Measurements from ENCODE around the gene ARPP21.

The ARPP21 gene

DNA sequence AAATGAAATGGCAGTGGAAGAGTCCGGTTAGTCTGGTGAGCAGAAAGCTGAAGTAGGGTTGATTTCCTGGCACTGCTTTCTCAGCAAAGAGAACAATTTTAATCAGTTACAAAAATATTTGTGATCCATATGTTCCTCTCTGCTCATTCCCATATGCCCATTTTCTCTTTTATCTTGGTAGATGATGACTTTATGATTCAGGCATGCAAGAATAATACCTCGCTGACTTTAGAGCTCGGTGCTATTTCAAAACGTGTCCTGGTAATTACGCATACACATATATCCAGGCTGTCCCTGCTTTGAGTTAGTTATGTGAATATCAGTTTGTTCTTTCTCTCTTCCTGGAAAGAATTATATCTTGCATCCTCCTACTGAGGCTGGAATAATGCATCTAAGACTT is 38.5 kb downstream of the ARPP21 start:
- DNase-seq: no peak

DNA sequence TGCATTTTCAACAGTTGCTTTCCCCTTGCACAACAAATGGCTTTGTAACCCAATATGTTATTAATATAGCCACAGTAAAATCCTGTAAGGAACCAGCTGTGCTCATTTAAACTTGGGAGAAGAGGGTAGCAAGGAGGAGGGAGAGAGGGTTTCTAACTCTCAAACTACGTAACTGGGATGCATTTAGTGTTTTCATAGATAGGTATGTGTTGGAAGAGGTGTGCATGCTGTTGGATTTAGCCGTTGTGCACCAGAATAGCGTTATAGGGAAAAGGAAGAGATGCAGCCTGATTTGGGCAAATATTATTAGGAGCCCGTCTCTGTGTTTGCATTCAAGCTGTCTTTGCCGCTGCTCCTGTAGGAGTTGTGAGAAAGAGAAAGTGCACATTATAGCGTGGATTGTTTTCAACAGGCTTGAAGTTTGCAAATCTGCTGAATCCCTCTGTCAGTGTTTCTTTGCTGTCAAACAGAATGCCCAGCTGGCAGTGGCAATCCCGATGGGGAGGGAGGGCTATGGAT is 39.4 kb downstream of the ARPP21 start:
- DNase-seq: no peak

DNA sequence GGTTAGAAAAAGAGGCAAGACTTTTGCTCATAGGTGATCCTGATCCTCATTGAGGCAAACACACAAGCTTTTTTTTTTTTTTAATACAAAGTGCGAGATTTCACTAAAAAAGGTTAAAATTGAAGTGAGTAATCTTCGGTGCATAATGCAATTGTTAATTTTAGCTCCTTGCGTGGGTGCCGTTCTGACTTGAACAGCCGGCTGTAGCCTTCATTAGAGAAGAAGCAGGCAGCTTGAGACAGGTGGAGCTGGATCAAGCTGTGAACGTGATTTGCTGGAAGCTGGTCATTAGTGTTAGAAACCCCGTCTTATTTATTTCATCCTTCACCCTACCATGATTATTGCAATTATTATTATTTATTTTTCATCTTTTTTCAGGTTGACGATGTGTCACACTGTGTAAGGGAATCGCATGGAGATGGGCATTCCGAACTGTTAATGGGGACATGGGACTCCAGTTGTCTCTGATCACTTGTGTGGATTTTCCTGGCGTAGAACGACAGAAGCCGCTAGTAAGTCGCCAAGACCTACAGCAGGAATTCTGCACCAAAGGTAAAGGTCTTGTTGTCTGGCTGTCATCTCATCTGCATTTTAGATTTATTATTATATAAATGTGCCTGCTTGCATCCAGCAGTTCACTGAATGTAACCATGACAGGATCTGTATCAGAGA is 40.2 kb downstream of the ARPP21 start:
- DNase-seq: no peak

DNA sequence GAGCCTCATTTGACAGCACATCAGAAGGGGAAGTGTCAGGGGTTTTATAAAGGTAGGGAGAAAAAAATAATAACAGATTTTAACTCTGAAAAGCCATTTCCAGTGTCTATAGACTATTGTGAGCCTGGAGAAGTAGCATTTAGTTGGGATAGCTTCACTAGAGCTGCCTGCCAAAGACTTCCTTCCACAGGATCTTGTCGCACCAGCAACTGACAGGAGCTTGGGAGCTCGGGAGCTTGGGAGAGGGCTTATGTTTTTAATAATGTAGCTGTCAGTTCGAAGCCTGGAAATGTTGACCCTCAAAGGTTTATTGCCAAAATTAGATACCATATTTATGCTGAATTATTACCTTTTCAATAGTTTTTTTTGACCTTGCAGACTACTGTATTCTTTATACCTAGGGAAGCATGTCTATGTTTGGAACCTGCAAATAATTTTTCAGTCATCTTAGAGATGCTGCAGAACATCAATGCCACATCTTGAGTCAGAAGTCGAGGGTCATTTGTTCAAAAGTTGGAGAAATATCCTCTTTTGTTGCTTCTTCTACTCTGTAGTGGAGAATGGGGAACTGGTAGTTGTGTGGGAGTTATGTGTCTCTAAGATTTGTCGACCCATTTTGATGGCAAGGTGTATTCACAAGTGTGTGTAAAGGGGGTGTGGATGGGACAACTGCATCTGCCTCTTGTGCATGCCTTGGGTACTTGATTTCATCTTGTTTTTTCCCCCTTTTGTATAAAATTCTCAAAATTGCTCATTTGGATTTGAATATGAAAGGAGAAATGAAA is 41.7 kb downstream of the ARPP21 start:
- no peak for DNase-seq

DNA sequence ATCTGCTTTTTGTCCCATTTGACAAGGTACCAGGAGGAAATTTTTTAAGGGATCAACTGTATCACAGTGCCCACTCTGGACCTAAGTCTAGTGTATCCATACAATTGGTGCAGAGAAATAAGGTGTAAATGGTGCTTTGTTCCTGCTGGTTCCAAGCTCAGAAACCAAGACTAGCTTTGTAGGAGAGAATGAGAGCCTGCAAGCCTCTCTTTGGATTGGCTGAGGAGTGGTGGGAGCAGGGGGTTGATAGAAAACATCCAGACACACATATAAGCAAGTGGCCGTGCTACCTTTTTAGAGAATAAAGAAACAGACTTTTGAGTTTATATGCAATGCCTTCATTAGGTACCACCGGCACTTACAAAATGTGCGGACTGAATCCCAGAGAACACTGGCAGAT is 45.8 kb downstream of the ARPP21 start:
- no peak for DNase-seq

DNA sequence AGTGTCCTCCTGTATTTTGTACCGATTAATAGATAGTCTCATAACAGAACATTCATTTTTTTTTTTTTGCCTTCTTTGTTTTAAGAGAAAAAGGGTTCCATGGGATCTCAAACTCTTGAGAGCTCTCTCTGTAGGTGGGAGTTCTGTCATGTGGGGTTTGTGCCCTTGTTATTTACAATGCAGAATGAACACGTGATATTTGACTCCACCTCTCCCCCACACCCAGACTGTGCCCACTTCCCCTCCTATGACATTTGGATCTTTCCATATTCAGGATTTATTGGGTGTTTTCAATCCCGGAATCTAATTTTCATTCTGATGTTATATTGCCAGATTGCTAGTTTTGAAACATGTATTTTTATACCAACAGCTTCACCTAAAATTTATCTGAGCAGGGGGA is 49.5 kb downstream of the ARPP21 start:
- no peak for DNase-seq

DNA sequence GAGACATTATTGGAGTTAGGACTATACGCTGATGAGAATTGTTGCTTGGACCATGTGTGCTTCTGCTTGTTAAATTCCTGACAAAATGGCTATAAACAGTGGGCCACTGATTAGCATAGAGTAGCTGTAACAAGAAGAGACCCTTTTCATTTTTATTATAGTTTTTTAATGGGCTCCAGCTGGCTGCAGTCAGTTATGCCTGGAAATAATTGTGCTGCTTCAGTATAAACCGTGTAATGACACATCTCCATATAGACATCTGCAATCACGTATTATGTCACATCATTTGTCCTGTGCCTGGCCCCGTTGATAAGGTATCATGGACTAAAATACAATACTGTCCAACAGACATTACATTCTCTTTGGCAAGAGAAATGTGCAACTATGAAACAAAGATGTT is 50.9 kb downstream of the ARPP21 start:
- DNase-seq: no peak

DNA sequence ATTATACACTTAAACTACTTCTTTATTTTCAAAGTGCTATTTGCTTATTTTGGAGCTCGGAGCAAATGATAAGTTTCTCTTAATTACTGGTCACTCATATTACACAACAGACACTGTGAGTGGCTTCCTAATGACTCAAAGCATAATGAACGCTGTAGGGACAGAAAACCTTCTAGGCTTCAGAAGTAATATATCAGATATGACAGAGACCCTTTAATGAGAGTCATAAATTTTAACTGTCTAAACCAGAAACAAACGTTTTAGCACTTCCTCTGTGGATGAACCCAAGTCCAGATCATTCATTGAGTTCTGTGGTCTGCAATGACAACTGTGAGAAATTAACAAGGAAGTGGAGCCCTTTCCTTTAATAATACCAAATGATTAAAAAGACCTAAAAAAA is 66.6 kb downstream of the ARPP21 start:
- DNase-seq: no peak

DNA sequence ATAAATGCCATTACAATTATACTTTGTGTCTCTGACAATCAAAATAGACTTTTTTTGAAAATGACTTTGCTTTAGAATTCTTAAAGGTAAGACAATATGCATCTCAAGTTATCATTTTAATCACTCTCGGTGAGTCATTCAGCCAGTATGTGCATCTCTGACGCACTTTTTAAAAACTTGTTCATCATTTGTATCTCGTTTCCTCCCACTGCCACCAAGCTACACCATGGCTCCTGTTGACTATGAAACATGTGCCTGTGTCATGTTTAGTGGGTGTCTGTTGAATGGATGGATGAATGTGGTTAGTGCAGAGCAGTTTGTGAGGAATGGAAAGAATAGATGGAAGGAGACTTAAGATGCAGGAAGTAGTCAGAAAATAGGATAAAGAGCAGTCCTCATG is 68.6 kb downstream of the ARPP21 start:
- no peak for DNase-seq

DNA sequence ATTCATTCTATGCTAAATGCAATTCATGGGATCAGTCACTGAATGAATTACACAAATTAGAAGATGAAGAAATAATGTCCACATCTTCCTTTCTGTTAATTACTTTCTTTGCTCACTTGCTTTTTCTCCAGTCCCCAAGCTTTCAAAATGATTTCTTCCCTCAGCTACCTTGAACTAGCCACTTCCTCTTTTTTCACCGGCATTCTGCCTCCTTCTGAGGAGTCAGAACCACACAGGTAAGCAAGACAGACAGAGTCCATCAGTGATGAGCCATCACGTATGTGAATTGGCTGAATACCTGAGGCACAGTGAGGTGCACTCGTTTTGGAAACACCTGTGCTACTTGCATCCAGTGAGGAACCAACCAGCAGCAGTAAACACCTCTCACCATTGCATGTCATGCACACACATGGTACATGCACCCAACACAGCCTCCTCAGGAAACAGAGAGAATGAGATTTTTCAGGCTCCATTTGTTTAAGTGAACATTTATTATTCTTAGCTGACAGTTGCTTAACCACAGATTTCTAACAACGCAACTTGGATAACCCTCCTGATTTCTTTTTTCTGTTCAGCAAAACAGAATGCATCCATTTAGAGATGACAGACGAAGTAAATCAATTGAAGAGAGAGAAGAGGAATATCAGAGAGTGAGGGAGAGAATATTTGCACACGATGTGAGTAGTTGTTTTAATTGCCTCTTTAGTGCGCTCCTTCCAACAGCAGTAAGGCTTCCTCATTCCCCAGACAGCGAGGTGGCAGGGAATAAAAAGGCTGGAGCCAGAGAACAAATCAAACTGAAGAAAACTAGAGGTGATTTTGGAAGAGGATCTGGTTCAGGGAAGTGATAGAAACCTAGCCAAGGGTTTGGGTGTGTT is 69.3 kb downstream of the ARPP21 start:
- DNase-seq: no peak

DNA sequence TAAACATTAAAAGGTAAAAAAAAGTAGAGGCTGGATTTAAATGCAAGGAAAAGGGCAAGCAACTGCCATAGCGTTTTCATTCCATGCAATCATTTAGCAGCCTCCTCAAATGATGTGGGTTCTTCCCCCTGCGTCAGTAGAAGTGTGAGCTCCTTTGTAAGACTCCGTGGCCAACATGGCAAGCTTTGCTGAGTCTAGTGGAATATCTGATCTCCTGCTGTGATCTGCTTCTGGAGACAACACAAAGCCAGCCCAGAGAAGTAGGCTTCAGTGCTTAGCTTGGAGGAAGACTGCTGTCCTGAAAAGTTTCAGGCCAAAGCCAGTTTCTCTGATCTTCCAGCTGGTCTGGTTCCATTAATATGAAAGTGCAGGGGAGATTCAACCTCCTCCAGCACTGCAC is 70.4 kb downstream of the ARPP21 start:
- DNase-seq: no peak

DNA sequence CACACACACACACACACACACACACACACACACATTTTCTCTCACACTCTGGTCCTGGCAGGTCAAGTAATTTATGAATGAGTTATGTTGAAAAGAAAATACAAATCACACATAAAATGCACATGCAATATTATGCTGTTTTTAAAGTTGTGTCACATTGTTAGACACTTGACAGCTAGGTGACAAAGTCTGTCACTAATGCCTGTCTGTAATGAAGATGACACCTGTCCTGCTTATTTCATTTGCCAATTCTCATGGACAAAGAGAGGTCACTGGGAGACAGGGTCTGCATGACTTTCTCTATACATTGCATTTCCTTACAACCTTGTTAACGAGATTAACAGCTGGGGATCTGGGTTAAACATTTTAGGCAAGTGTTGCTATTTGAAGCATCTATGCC is 71.2 kb downstream of the ARPP21 start:
- DNase-seq: no peak

DNA sequence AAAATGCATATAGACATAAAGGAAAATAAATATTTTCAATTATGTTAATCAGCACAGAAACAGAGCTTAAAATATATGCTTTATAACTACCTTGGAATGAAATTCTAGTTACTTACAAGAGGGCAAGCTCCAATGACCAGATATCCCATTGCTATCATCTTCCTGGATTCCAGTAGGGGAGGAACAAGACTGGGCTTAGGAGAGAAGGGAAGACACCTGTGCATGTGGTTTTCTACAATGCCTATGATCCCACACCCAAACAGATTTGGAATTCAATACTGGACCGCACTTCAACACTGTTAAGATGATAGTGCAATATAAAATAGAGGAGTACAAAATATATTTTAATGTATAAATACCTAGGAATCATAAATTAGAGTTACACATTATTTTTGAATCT is 79.6 kb downstream of the ARPP21 start:
- DNase-seq: no peak

DNA sequence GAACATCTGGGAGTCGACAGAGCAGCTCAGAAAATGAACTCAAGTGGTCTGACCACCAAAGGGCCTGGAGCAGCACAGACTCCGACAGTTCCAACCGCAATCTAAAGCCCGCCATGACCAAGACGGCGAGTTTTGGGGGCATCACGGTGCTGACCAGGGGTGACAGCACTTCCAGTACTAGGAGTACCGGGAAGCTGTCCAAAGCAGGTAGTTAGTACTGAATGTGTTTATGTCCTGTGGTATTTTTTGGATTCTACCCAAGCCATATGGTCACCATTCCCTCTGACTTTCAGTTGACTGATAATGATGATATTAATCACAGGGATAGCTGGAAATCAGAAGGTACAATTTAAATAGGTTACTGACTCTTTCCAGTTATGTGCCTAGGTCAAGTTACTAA is 82.3 kb downstream of the ARPP21 start:
- no peak for DNase-seq

DNA sequence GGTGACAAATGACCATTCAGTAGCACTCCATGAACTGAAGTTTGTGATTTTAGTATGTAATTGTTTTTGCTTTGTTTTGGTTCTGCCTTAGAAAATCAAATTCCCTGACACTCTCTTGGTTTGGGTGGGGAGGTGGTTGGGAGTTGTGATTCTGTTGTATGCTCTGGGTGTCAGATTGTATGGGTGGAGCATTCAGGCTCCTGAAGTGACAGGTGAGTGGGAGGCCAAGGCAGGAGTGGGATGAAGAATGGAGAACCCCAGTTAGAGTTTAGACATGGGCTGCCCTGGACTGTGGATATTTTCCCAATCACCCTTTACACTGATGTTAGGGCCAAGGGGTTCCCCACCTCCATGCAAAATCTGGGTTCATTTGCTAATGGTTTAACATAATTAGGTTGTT is 83.6 kb downstream of the ARPP21 start:
- no peak for DNase-seq

DNA sequence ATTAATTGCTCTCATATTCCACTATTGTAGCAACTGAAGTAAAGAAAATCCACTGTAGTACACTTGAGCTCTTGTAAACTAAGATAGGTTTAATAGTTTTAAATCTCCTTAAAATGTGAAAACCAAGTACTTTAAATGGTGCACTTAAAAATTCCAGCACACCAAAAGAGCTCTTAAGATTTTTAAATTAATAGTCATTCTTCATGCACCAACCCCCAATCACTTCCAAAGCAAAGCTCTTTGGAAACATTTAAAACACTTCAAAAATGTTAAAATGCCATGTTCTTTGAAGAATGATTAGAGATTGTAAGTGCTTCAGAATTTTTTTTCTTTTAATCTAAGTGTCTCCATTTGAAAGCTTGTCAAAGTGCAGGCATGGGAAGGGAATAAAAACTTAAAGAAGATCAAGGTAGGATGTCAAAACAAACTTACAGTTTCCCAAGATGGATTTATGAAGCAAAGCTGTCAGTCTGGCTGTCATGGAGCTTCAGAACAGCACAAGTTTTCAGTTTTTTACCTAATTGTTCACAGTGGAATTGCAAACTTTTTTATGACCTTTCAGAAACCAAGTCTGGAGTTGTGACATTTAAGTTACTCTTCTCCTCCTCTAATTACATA is 84.3 kb downstream of the ARPP21 start:
- DNase-seq: no peak

DNA sequence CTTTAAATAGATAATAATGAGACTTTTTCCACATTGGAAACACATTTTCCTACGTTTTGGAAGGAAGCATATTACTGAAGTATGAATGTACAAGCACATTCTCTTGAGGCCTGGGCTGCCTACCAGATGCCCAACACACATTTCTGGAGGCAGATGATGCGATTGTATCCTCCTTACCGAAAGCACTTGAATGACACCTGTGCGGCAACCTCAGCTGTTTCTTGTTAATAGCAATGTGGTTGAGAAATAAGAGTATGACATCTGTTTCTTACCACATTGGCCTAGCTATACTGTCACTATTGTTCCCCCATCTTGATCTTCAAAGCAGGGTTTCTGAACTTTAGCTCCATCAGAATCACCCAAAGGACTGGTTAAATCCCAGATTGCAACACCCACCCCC is 84.8 kb downstream of the ARPP21 start:
- DNase-seq: no peak

DNA sequence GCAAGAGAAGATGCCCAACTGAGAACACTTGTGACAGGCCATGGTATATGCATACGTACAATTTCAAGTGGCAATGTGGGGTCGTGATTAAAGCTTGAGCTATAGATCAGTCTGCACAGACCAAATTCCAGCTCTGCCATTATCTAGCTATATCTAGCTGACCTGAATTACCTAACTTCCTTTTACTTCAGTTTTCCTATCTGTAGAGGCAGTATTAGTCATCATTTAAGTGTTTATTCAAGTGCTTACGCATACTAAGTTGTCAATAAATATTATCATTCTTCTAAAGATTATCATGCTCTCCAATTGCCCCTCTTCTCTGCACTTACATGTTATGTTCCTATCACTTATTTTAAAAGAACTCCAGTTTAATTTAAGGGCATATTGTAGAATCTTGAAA is 87.9 kb downstream of the ARPP21 start:
- DNase-seq: no peak

DNA sequence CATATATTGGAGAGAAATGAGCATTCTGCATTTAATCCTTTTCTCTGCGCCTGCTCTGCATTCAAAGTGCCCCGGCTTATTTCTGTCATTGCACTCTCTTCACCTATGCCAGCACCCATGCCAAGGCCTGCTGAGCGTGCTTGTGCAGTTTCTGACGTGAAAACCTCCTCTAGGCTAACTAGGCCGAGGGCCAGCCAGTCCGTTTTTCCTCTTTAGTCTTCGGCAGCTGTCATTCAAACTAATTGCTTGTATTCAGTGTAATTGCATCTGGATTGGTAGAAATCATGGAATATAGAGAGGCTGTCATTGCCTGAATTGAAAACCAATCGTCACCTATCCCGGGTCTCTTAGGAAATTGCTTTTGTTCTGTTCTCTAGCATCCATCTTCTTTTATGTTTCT is 94.0 kb downstream of the ARPP21 start:
- no peak for DNase-seq

DNA sequence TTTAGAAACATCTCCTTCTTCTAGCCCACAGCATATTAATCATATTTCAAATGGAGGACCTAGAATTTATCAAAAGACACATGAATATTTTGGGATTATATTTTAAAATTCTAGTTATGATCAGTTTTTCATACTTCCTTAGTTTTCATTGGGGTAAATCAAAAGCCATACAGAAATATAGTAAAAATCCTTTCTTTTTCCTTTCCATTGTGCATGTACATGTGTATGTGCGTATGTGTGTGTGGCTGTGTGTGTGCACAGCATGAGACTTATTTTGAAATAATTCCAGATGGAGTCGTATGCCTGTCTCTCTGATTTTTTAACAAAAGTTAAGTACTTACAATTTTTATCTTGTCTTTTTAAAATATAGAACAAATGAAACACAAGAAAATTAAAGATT is 94.5 kb downstream of the ARPP21 start:
- DNase-seq: no peak

DNA sequence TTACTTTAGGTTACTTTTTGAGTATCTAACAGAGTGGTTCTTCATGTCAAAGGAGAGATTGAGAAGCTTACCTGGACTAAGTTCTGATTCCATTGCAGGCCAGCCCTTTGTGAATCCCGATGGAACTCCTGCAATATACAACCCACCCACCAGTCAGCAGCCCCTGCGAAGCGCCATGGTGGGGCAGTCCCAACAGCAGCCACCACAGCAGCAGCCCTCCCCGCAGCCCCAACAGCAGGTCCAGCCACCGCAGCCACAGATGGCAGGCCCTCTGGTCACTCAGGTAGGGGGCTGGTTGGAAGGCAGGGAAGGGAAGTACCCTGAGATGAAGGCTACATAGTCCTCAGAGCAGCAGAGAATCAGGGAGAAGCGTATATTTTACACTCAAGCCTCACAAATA is 97.8 kb downstream of the ARPP21 start:
- DNase-seq: no peak

DNA sequence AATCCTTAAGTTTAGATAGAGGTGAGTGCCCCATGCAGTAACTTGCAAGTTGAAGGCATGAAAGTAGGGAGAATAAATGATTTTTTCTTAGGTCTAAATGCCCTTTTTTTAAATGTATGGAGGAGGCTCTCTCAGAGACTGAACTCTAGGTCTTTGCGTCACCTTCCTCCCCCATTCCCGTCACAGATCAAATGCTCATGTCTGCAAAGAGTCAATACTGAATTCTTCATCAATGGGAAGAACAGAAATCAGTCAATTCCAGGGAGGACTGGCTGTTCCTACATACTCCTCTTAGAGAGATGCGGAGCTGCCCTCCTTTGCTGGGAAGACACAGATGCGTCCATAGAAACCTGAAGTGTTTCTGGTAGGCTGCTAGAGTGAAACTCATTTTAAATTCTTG is 98.2 kb downstream of the ARPP21 start:
- DNase-seq: no peak

All from cortex of kidney (tissue), 1 donor.